HFF-Myc (cell line): ENCODE results near the gene ZMYND12.

Experiments
- DNase-seq: peaks from one replicate; pipeline ENCODE4 v3.0.0-alpha.2; 2011; ENCODE audit warnings: low read depth; ENCODE audit errors: extremely low read depth
- H3K4me3 ChIP-seq: replicated peaks from 2 replicates; pipeline ENCODE4 v1.5.1; 2011; ENCODE audit warnings: low read depth, mild to moderate bottlenecking, control low read depth, low read length
- TF ChIP-seq, protein P1 (sequence below): IDR thresholded peaks from 2 replicates; pipeline ENCODE4 v1.5.1; 2012; ENCODE audit warnings: mild to moderate bottlenecking, low read depth, low read length, control low read depth; ENCODE audit errors: missing control alignments

Gene ZMYND12

DNA sequence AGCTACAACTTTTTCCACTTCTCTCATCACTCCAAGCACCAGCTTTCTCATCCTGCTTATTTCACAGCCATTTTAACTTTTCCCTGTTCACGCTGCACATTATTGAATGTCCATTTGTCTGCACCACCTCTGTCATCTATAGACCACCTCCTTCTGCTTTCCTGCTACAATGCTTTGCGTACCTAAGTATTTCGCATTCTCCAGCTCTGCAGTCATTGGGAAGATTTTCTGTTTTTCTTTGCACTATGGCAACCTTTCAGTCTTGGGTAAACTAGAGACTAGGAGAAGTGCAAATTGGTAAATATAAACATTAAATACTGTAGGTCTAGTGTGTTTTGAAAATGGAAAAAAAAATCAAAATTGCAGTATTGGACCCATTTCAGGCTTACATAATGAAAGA lies 8.1 kb upstream of the ZMYND12 start:
- peak overlapping the region; percentile 58 for H3K4me3 ChIP-seq
- TF ChIP-seq, protein P1, sequence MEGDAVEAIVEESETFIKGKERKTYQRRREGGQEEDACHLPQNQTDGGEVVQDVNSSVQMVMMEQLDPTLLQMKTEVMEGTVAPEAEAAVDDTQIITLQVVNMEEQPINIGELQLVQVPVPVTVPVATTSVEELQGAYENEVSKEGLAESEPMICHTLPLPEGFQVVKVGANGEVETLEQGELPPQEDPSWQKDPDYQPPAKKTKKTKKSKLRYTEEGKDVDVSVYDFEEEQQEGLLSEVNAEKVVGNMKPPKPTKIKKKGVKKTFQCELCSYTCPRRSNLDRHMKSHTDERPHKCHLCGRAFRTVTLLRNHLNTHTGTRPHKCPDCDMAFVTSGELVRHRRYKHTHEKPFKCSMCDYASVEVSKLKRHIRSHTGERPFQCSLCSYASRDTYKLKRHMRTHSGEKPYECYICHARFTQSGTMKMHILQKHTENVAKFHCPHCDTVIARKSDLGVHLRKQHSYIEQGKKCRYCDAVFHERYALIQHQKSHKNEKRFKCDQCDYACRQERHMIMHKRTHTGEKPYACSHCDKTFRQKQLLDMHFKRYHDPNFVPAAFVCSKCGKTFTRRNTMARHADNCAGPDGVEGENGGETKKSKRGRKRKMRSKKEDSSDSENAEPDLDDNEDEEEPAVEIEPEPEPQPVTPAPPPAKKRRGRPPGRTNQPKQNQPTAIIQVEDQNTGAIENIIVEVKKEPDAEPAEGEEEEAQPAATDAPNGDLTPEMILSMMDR = no peak
- no peak for DNase-seq

DNA sequence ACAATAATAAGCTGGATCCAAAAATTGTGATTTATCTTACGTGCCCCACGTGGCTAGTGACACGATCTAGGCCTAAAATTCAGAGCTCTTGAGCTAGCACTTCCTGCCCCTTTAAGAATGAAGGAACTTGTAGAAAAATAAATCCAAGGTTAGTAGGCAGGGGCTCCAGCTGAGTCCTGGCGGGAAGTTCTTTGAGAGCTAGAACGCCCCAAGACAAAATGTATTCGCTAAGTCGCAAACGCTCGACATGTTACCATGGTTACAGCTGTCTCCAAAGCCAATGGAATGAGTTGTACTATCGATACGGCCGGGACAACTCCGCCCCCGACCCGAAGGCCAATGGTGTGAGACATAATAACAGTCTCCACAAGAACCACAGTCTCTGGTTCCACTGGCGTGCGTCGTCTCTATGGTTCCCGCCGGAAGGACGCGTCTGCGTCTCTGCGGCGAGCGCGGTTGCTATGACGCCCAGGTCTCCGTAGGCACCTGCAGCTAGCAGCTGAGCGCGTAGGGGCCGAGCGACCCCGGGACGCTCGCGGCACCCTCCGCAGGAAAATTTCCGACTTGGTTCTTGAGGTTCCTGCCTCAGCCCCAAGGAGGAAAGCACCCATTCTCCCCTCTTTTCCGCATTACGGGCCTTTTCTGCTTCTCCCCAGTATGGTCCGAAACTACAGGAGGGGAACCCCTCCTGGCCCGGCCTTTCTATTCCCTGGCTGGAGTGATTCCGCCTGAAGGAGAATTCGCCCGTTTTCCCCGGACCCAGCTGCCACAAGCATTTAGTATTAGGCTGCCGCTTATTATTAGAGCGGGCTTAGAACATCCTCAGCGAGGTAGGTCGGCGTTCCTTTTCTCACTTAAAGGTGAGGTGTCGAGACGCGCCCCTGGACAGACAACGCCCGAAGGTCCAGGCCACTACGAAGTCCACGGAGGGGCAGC lies 7.3 kb upstream of the ZMYND12 start, which contains the start of gene CCDC30:
Gene CCDC30, plus strand, starts transcription at position 459 of the 936 bp plus-strand sequence. CDS start 17,266 bp downstream, outside the sequence.
- peak within 1 kb of the TSS; percentile 58 for H3K4me3 ChIP-seq
- DNase-seq = peak; percentile 98
- TF ChIP-seq, protein P1 = no peak

DNA sequence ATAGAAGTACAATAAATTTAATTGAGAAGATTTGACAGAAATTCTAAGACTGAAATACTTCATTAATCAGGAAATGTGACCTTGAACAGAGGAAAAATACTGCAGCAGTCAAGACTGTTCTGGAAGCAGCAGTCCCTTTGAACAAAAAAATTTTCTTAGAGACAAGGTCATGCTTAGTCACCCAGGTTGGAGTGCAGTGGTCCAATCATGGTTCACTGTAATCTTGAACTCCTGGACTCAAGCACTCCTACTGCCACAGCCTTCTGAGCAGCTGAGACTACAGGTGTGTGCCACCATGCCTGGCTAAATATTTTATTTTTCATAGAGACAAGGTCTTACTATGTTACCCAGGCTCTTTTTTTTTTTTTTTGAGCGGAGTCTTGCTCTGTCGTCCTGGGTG lies 5.4 kb upstream of the ZMYND12 start:
- no peak overlapping the region for H3K4me3 ChIP-seq
- TF ChIP-seq, protein P1 = no peak
- no peak for DNase-seq

DNA sequence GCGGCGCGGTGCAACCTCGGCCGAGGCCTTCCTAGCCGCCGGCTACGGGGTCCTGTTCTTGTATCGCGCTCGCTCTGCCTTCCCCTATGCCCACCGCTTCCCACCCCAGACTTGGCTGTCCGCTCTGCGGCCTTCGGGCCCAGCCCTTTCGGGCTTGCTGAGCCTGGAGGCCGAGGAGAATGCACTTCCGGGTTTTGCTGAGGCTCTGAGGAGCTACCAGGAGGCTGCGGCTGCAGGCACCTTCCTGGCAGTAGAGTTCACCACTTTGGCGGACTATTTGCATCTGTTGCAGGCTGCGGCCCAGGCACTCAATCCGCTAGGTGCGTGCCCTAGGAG lies 900 bp upstream of the ZMYND12 start:
- TF ChIP-seq, protein P1 = no peak
- DNase-seq = peak; percentile 12
- H3K4me3 ChIP-seq = peak overlapping the region; percentile 55

DNA sequence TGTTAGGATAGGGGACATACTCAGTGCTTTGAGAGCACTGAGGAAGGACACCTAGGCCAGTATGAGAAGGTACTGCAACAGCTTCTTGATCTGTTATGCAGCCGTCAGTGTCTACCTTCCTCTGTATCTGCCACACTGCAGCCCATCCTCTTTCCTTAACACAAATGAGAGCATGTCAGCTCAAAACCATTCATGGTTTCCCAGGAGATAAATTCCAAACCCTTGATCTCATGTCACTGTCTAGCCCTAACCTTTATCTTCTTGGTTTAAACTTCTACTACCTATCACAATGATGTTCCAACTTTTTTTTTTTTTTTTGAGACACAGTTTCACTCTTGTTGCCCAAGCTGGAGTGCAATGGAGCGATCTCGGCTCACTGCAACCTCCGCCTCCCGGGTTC lies 1.4 kb downstream of the ZMYND12 start:
- H3K4me3 ChIP-seq = no peak overlapping the region

DNA sequence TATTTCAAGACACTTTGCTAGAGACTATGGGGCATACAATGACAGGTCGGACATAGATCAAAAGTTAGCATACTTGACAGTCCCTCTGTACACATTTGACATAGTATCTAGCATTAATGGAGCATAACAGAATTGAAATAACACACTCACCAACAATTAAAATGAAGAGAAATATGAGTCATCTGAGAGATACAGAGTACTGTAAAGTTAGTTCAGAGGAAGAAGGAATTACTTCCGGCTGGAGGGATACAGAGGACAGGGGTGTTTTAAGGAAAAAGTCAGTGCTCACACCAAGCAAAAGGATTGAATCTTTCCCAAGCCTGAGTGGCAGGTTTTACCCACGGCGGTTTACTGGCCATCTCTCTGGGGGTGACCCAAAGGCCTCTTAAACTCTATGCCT lies 2.4 kb downstream of the ZMYND12 start:
- no peak overlapping the region for H3K4me3 ChIP-seq
- DNase-seq = no peak
- TF ChIP-seq, protein P1 = no peak

More for the DNA sequence above, 1.4 kb downstream of the ZMYND12 start:
- DNase-seq = no peak
- TF ChIP-seq, protein P1 = no peak
